T-helper 2 cell treated with Interferon-gamma antibody and Interleukin-4, amounts not matched to agents 100 ng/mL and 5 ng/mL, for 36 hours (primary cell): ENCODE data around the gene ATP8B1. TPM values are rescaled to one million over a fixed set of nuclear protein-coding genes. Genes with fewer than 3 reads are reported as not detected.
"Not testable (repeated sequence)": the region's sequence is repeated elsewhere in the genome, so short reads cannot be mapped to it uniquely, and the experiment has no call there.

Experiments used
- intact Hi-C: fragments of 100-400 bp; cut with micrococcal nuclease; formaldehyde crosslinking; loops from one replicate; pipeline ENCODE4 v1.15.1; 2023
- total RNA-seq: library from RNA; stranded (reverse); gene quantifications from 2 replicates; pipeline ENCODE4 v1.2.3, GENCODE V29; 2022

ATP8B1 gene
- total RNA-seq, 1 donor from 2014 or later, result not detected

DNA sequence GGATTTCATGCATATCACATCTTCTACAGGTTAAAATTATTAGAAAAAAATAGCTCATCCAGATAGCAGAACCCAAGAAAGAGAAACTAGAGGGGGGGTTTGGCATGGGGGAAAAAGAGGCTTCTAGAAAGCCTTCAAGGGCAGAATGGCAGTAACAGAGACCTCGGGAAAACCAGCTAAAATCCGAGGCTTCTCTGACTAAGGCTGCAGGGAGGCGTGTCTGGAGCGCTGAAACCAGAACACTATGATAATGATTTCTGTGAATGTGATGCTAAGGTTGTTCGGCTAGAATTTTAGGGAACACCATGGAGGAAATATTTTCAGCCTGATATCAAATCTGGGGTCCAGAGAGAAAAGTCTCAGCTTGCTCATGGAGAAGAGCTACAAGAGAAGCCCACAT is 73.0 kb downstream of the ATP8B1 start:
- intact Hi-C loops, result no loop called here

- intact Hi-C loops, result no loop called here
Observed at GRCh38 chr18:57728941-57729511, 74.1 kb downstream of the ATP8B1 start.

GRCh38 chr18:57727952-57728807 is 74.9 kb downstream of the ATP8B1 start:
- intact Hi-C loops, result no loop called here

GRCh38 chr18:57719211-57719935 is 83.7 kb downstream of the ATP8B1 start:
- intact Hi-C loops, result not testable (repeated sequence)

DNA sequence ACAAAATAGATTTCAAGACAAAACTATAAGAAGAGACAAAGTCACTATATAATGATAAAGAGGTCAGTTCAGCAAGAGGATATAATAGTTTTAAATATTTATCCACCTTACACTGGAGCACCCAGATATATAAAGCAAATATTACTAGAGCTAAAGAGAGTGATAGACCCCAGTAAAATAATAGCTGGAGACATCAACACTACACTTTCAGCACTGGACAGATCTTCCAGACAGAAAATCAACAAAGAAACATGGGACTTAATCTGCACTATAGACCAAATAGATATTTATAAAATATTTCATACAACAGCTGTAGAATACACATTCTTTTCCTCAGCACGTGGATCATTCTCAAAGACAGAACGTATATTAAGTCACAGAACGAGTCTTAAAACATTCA is 86.6 kb downstream of the ATP8B1 start:
- intact Hi-C loops, result no loop called here

GRCh38 chr18:57715671-57716070 is 87.4 kb downstream of the ATP8B1 start:
- intact Hi-C loops, result no loop called here

GRCh38 chr18:57715073-57715472 is 88.0 kb downstream of the ATP8B1 start:
- intact Hi-C loops, result no loop called here

GRCh38 chr18:57710226-57710625 is 92.9 kb downstream of the ATP8B1 start:
- intact Hi-C loops, result no loop called here

DNA sequence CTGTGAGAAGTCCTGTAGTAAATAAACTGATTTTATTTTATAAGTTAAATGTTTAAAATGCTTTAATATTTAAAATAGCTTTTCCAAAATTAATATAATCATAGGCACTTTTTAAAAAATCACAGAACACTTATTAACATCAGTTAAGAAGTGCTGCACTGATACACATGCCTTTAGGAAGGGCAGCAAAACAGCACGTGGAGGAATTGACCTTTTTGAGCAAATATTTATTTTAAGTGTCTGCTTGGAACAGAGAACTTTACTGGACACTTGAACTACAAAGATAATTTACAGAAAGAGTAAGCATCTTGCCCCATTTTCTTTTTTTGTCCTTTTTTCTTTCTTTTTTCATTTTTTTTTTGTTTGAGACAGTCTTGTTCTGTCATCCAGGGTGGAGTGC is 93.8 kb downstream of the ATP8B1 start:
- intact Hi-C loops, result no loop called here

- intact Hi-C loops, result no loop called here
Observed at GRCh38 chr18:57708288-57708687, 94.8 kb downstream of the ATP8B1 start.

DNA sequence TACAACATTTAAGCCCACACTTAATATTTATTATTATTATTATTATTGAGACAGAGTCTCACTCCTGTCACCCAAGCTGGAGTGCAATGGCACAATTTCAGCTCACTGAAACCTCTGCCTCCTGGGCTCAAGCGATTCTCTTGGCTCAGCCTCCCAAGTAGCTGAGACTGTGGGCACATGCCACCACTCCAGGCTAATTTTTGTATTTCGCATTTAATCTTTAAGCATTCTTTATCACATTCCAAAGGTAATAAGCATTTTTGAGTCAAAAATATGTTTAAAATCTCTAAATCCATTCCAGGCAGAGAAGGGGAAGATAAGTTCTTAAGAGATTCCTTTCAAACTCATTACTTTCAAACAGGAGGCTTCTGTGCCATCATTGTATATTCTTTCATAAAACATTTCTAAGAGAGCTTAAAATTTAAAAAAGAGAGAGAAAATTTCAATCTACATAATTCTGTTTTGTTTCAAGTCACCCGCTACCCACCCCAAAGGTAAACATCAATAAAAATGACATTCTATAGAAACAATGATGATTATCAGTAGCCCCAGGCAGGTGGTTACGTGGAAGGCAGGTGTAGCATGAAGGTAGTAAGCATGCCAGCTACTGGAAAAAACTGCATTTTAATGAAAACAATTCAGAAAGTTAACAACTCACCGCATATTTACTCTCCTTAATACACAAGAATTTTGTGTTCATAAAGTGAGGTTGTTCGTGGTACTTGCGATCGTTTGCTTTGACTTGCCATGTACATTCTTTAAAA is 97.1 kb downstream of the ATP8B1 start:
- intact Hi-C loops, result no loop called here

- intact Hi-C loops, result no loop called here
Observed at GRCh38 chr18:57705011-57705410, 98.1 kb downstream of the ATP8B1 start.

DNA sequence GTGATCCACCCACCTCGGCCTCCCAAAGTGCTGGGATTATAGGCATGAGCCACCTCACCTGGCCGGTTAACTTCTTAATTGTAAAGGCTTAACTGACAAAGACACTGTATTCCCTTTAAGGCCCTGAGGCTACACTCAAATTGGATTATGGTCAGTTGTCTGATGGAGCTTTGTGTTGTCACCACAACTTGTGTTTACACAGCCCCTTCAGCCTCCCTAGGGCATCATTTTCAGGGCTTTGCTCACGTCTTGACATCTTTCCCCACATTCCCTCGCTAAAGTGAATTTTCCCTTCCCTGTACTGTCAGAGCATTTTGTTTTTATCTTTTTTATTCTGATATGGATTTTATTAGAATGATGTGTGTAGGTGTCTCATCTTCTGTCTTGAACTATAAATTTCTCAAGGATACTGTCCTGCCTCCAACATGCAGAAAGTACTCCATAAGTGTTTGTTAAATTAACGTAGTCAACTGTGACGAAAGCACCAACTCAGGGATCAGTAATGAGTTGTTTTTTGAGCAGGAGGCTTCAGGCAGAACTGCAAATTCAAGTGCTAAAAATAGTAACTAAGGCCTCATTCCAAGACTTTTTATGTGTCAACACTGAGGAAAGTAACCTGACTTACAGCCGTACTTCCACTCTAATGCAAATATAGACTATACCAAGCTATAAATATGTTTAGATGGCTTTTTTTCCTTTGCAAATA is 104.4 kb downstream of the ATP8B1 start:
- intact Hi-C loops, result no loop called here

DNA sequence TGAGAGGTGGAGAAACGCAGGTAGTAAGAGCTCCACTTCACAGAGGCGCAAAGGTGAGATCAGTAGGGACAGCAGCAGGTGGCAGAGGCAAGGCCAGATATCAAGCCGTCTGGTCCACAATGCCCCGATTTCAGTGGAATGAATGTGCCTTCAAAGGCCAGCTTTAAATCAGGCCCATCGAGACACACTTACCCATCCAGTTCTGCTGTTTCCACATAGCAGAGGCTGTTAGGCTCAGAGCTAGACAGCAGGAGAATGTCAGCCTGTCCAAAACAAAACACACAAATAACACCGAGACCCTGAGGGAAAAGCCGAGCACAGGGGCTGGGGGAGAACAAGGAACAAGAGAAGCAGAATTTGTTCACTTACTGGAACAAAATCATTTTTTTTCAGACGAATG is 105.7 kb downstream of the ATP8B1 start:
- intact Hi-C loops, result no loop called here

DNA sequence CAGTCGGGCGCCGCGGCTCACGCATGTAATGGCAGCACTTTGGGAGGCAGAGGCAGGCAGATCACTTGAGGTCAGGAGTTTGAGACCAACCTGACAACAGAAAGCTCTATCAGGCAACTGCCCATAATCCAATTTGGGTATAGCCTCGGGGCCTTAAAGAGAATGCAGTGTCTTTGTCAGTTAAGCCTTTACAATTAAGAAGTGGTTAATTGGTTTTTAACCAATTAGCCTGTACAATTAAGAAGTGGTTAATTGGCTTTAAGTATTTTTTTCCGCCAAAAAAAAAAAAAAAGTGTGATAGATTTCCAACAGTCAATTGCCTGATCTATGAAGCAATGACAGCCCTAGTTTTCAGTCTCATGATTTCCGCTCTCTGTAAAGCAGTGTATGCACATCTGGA is 106.8 kb downstream of the ATP8B1 start:
- intact Hi-C loops, result no loop called here

DNA sequence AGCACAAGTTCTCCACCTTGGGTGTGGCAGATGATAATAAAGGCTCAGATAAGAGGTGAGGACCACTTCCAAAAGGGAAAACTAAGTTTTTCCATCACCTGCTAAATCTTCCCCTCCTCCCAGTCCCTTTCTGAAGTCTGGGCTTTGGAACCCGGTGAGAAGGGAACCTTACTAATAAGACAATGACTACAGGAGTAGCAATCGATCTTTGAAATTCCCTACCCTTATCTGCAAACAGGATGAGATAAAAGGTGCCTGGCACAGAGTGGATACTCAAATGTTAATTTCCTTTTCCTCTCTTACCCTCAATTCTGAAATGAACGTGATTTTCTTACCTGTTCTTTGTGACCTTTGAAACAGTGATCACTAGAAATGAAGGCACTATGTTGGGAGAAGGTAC is 111.8 kb downstream of the ATP8B1 start:
- intact Hi-C loops, result no loop called here

GRCh38 chr18:57687970-57688369 is 115.1 kb downstream of the ATP8B1 start:
- intact Hi-C loops, result no loop called here

DNA sequence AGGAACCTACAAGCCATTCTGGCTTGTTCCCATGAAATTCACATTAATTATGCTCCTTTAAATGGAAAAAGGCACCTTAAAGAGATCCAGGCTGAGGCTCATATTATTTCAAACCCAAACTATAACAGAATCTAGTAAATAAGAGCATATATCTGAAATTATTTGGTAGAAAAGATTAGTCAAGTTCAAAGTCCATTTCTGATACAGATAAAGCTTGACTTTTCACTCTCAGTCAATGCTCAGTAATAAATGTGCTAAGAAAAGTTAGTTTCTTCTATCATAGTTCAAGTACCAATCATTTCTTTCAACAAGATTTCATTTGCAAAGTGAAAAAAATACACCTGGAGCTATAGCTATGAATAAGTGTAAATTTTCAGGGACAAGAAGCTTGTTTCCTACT is 119.6 kb downstream of the ATP8B1 start:
- intact Hi-C loops, result no loop called here

DNA sequence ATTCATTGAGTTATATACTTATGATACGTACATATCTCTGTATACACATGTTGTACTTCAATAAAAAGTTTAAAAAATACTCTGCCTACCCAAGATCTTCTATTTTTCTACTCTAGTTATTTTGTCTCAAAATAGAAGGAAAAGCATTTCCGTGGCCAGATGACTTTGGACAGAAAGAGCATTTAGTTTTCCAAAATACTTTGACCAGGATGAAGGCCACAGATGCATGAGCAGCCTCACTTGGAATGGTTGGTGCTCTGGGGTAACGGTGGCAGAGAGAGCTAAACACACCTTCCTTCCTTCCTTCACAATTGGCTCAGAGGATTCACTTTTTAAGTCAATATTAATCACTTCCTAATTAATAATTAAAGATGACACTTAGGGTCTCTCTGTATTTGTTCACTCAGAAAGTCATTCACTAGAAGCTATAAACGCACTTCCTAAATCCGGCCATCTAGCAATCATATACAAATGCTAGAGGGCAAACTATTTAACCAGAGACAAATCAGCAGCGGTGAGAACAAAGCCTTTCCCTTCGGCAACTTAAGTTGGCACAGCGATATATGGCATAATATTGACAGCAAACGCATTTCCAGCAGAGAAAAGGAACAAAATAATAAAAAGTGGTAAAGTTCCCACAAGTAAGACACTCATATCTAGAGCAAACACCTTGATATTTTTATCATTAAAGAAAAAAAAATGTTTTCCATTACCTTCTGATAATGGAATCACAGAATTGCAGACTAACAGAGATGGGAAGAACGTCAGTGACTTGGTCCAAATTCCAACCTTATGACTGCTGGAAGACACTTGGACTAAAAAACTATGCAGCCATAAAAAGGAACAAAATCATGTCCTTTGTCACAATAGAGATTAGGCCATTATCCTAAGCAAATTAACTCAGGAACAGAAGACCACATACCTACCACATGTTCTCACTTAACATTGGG is 125.6 kb downstream of the ATP8B1 start:
- intact Hi-C loops, result no loop called here

DNA sequence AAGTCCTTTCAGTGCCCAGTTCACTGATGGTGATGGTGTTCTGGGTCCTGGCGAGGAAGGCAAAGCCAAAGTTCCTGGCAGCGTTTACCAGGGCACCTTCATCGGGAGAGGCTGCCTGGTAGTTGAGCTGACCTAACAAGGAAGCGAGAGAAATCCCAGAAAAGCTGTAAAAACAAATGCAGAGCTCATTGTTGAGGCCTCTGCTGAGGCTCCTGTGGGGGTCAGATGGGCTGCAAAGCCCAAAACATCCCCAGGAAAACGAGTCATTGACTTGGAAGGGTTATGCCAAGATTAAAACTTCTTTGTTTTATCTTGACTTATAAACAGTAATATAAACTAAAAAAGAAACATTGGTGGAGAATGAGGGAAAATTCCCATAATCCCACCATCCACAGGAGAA is 128.2 kb downstream of the ATP8B1 start:
- intact Hi-C loops, result no loop called here
